Mesothelial cell of epicardium (in vitro differentiated cells): ENCODE results near the gene HSD17B11. TPM values are rescaled to one million over a fixed set of nuclear protein-coding genes. Genes with fewer than 3 reads are reported as not detected.

ENCODE experiments used
- DNase-seq, 2 experiments: peaks; one replicate each; pipeline ENCODE4 v3.0.0; 2021; ENCODE audit warnings: low spot score in 2 of 2; ENCODE audit not compliant: unreplicated experiment in 2 of 2
- H3K27ac Mint-ChIP-seq: 2 replicates; pipeline ENCODE4 v1.8.0; 2021; ENCODE audit warnings: mixed read lengths
- H3K27me3 Mint-ChIP-seq: 2 replicates; pipeline ENCODE4 v1.8.0; 2021; ENCODE audit warnings: low read depth, mixed read lengths
- H3K36me3 Mint-ChIP-seq: 2 replicates; pipeline ENCODE4 v1.8.0; 2021; ENCODE audit warnings: mixed read lengths
- H3K4me1 Mint-ChIP-seq: 2 replicates; pipeline ENCODE4 v1.8.0; 2021; ENCODE audit warnings: mixed read lengths
- H3K4me3 Mint-ChIP-seq: 2 replicates; pipeline ENCODE4 v1.8.0; 2021; ENCODE audit warnings: mild to moderate bottlenecking, moderate library complexity, mixed read lengths
- H3K9me3 Mint-ChIP-seq: 2 replicates; pipeline ENCODE4 v1.8.0; 2021; ENCODE audit warnings: mixed read lengths
- CTCF ChIP-seq: fragments of 200-600 bp; sonication (generic); IDR thresholded peaks from one replicate; pipeline ENCODE4 v1.5.0; 2021; ENCODE audit warnings: antibody characterized with exemption; ENCODE audit not compliant: unreplicated experiment
- total RNA-seq: library from RNA; stranded (reverse); gene quantifications from 3 replicates; pipeline ENCODE4 v1.2.1, GENCODE V29; 2021

Gene HSD17B11
- total RNA-seq, 1 donor from 2014 or later, result 19.2 TPM

GRCh38 chr4:87375719-87376291, 15.2 kb downstream of the HSD17B11 start:
- Mint-ChIP-seq H3K27me3 (no peaks in the 10 kb centered on the region), H3K36me3 (peaks cover 11% of the 10 kb centered on the region), H3K9me3 (no peaks in the 10 kb centered on the region), H3K4me3 (no peak overlapping the region), H3K27ac (no peak overlapping the region), H3K4me1 (peaks cover 6% of the 10 kb centered on the region)
- TF ChIP-seq CTCF, result peak; percentile 64
- no peak for DNase-seq

GRCh38 chr4:87370068-87370467, 20.9 kb downstream of the HSD17B11 start:
- Mint-ChIP-seq H3K4me1 (peaks cover 3% of the 10 kb centered on the region), H3K9me3 (peaks cover 7% of the 10 kb centered on the region)

GRCh38 chr4:87366521-87367162, 24.3 kb downstream of the HSD17B11 start:
- no peak for TF ChIP-seq CTCF
- DNase-seq, result no peak
- Mint-ChIP-seq H3K4me1 (no peaks in the 10 kb centered on the region), H3K36me3 (peaks cover 52% of the 10 kb centered on the region), H3K9me3 (peaks cover 7% of the 10 kb centered on the region), H3K27ac (no peak overlapping the region), H3K4me3 (no peak overlapping the region), H3K27me3 (no peaks in the 10 kb centered on the region)

More at GRCh38 chr4:87370068-87370467, 20.9 kb downstream of the HSD17B11 start:
- Mint-ChIP-seq H3K36me3 (peaks cover 42% of the 10 kb centered on the region), H3K27ac (no peak overlapping the region), H3K4me3 (no peak overlapping the region), H3K27me3 (no peaks in the 10 kb centered on the region)
- DNase-seq, result no peak
- no peak for TF ChIP-seq CTCF

- peaks cover 3% of the 10 kb centered on the region for H3K4me1 Mint-ChIP-seq
- TF ChIP-seq CTCF, result no peak
- H3K9me3 Mint-ChIP-seq, result peaks cover 7% of the 10 kb centered on the region
- no peak overlapping the region for H3K4me3 Mint-ChIP-seq
- H3K27me3 Mint-ChIP-seq, result no peaks in the 10 kb centered on the region
- H3K27ac Mint-ChIP-seq, result no peak overlapping the region
- peaks cover 44% of the 10 kb centered on the region for H3K36me3 Mint-ChIP-seq
- no peak for DNase-seq
These were observed 25.6 kb downstream of the HSD17B11 start for GRCh38 chr4:87365348-87365747.

- Mint-ChIP-seq H3K27me3 (no peaks in the 10 kb centered on the region), H3K4me3 (no peak overlapping the region), H3K27ac (no peak overlapping the region), H3K4me1 (peaks cover 5% of the 10 kb centered on the region), H3K9me3 (peaks cover 7% of the 10 kb centered on the region), H3K36me3 (peaks cover 39% of the 10 kb centered on the region)
- no peak for DNase-seq
- TF ChIP-seq CTCF, result no peak
These were observed 27.4 kb downstream of the HSD17B11 start for GRCh38 chr4:87363552-87363951.
